Tibial nerve (tissue), 4 donors: ENCODE measurements around the gene CNOT10. TPM values are rescaled to one million over a fixed set of nuclear protein-coding genes. Genes with fewer than 3 reads are reported as not detected.

Source experiments
- DNase-seq, 2 donors: peaks; one replicate each; pipeline ENCODE4 v3.0.0-alpha.2; 2019; ENCODE audit warnings: low spot score in 2 of 2
- H3K27ac ChIP-seq, 4 donors: fragments of 200-600 bp; sonication (generic) in 3 of 4; one replicate each; pipeline ENCODE4 v1.5.1; 2017 to 2019; ENCODE audit warnings: mild to moderate bottlenecking in 1 of 4
- H3K27me3 ChIP-seq, 2 donors: fragments of 200-600 bp; sonication (generic) in 1 of 2; one replicate each; pipeline versions ENCODE4 v1.5.1 to v1.6.0; 2017 to 2019
- H3K36me3 ChIP-seq, 3 donors: fragments of 200-600 bp; sonication (generic); one replicate each; pipeline ENCODE4 v1.5.1; 2018 to 2019
- H3K4me1 ChIP-seq, 4 donors: fragments of 200-600 bp; sonication (generic) in 3 of 4; one replicate each; pipeline ENCODE4 v1.5.1; 2017 to 2019
- H3K4me3 ChIP-seq, 4 donors: fragments of 200-600 bp; sonication (generic) in 3 of 4; one replicate each; pipeline ENCODE4 v1.5.1; 2017 to 2019; ENCODE audit warnings: mild to moderate bottlenecking in 1 of 4, moderate library complexity in 1 of 4
- H3K9me3 ChIP-seq, 4 donors: fragments of 200-600 bp; sonication (generic) in 3 of 4; one replicate each; pipeline ENCODE4 v1.5.1; 2017 to 2019
- EP300 ChIP-seq, 2 donors: sonication (generic); formaldehyde crosslinking; IDR thresholded peaks; one replicate each; pipeline ENCODE4 v1.6.1; 2017; ENCODE audit warnings: antibody characterized with exemption in 2 of 2, mild to moderate bottlenecking in 1 of 2
- POLR2A ChIP-seq, 2 donors: fragments of 450-650 bp; IDR thresholded peaks; one replicate each; pipeline ENCODE4 v1.6.1; 2017; ENCODE audit warnings: antibody characterized with exemption in 2 of 2, mild to moderate bottlenecking in 2 of 2, moderate library complexity in 2 of 2
- WGBS, 2 donors: methylation state at CpG; one replicate each; pipeline ENCODE4 v1.1.5; 2018; 5-methylcytosine and 5-hydroxymethylcytosine counted together
- total RNA-seq, 4 donors: library from RNA; depleted of rRNA; stranded (reverse); fragments of >200 nt; gene quantifications; one replicate each; pipeline ENCODE4 v1.1.0, GENCODE V29; 2016
- TF ChIP-seq, protein P1 (sequence below), 5 experiments: fragments of 200-600 bp in 3 of 5; fragments of 450-650 bp in 2 of 5; sonication (generic) in 3 of 5; IDR thresholded peaks; one replicate each; pipeline ENCODE4 v1.5.1; 2016 to 2019; ENCODE audit warnings: antibody characterized with exemption in 5 of 5, mild to moderate bottlenecking in 3 of 5, moderate library complexity in 2 of 5

Gene CNOT10
- total RNA-seq, 4 donors from 2014 or later, result 19.4 to 27.9 (median 22.0) TPM

DNA sequence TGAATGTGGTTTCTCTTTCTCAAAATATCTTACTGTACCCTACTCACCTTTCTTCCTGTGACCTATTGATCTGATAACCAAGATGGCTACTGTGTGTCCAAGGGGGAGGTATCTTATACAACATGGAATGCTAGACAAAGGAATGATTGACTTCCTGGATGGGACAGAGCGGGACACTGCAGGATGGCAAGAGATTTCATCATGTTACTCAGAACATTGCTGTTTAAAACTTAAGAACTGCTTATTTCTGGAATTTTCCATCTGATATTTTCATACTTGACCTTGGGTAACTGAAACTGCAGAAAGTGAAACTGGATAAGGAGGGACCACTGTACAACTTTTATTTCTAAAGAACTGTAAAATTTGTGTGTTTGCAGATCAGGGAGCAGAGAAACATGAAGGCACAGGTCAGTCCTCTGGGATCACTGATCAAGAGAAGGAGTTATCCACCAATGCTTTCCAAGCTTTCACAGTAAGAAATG lies 18.5 kb downstream of the CNOT10 start:
- Histone ChIP-seq H3K4me1 (peaks cover 0 to 25% (median 2%) of the 10 kb centered on the region in 4 donors), H3K36me3 (no peaks in the 10 kb centered on the region), H3K27me3 (no peaks in the 10 kb centered on the region), H3K4me3 (no peak overlapping the region), H3K9me3 (no peaks in the 10 kb centered on the region), H3K27ac (no peak overlapping the region)
- no peak for DNase-seq
- WGBS, 2 donors, result 70 to 71% methylated on average over 1 of the region's 1 CpG
- TF ChIP-seq POLR2A (IDR thresholded peaks at IDR 0.05) (no peak), EP300 (IDR thresholded peaks at IDR 0.05) (no peak)
- TF ChIP-seq, protein P1, sequence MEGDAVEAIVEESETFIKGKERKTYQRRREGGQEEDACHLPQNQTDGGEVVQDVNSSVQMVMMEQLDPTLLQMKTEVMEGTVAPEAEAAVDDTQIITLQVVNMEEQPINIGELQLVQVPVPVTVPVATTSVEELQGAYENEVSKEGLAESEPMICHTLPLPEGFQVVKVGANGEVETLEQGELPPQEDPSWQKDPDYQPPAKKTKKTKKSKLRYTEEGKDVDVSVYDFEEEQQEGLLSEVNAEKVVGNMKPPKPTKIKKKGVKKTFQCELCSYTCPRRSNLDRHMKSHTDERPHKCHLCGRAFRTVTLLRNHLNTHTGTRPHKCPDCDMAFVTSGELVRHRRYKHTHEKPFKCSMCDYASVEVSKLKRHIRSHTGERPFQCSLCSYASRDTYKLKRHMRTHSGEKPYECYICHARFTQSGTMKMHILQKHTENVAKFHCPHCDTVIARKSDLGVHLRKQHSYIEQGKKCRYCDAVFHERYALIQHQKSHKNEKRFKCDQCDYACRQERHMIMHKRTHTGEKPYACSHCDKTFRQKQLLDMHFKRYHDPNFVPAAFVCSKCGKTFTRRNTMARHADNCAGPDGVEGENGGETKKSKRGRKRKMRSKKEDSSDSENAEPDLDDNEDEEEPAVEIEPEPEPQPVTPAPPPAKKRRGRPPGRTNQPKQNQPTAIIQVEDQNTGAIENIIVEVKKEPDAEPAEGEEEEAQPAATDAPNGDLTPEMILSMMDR (IDR thresholded peaks at IDR 0.05), result no peak

DNA sequence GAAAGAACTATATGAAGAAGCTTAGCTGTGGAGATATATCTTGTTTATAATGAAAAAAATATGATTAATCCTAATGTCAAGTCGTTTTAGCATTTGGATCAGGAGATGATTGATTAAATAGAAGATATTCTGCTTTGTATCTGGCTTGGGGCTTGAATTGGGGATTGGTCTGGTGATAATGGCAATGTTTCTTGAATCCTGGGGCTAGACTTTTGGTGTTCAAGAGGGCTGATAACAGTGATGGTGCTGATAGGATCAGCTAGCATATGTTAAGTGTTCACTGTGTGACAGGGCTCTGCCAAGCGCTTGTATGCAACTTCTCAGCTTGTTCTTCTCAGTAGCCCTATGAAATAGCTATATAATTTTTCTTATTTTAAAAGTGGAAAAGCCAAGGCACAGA lies 20.2 kb downstream of the CNOT10 start:
- Histone ChIP-seq H3K9me3 (no peaks in the 10 kb centered on the region), H3K4me3 (no peak overlapping the region), H3K36me3 (peaks cover 0 to 17% (median 0%) of the 10 kb centered on the region in 3 donors), H3K27me3 (no peaks in the 10 kb centered on the region), H3K4me1 (peaks cover 0 to 25% (median 2%) of the 10 kb centered on the region in 4 donors), H3K27ac (no peak overlapping the region)
- DNase-seq, result no peak
- TF ChIP-seq EP300 (IDR thresholded peaks at IDR 0.05), result no peak
- no peak for TF ChIP-seq POLR2A (IDR thresholded peaks at IDR 0.05)
- TF ChIP-seq, protein P1 (IDR thresholded peaks at IDR 0.05), result no peak
- WGBS, 2 donors, result 86 to 94% methylated on average over 2 of the region's 2 CpGs

DNA sequence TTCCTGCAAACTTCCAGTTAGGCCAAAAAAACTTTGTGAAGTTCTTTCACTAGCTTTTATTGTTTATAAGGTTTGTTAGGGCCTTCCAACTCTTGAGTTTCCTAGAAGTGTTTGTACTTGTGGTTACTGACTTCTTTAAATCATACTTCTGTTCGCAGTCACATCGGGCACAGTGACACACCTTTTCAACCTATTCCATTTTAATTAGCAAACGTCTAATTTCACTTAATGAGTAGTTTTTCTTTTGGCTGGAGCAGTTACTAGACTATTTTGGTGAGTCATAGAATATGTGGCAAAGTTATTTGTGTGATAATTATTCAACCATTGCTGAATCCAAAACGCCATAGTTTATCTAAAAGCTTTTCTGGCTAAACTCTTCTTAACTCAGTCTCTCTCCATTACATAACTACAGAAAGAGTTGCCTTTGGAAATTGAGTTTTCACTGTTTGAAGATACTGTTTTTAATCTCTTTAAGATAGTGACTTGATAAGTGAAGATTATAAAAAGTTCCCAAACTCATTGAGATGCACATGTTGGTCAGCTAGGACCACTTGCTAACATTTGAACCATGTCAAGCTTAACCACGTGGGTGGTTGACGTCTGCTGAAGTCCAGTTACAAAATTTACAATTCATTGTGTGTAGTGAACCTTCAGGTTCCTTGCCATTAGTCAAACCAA lies 21.5 kb downstream of the CNOT10 start:
- Histone ChIP-seq H3K36me3 (peaks cover 0 to 26% (median 4%) of the 10 kb centered on the region in 3 donors), H3K4me1 (peaks cover 0 to 25% (median 2%) of the 10 kb centered on the region in 4 donors), H3K27me3 (no peaks in the 10 kb centered on the region), H3K9me3 (no peaks in the 10 kb centered on the region), H3K4me3 (no peak overlapping the region), H3K27ac (no peak overlapping the region)
- WGBS, 2 donors, result 68 to 69% methylated on average over 6 of the region's 6 CpGs
- TF ChIP-seq EP300 (IDR thresholded peaks at IDR 0.05) (no peak), POLR2A (IDR thresholded peaks at IDR 0.05) (no peak)
- TF ChIP-seq, protein P1 (IDR thresholded peaks at IDR 0.05), result no peak
- DNase-seq, result no peak

DNA sequence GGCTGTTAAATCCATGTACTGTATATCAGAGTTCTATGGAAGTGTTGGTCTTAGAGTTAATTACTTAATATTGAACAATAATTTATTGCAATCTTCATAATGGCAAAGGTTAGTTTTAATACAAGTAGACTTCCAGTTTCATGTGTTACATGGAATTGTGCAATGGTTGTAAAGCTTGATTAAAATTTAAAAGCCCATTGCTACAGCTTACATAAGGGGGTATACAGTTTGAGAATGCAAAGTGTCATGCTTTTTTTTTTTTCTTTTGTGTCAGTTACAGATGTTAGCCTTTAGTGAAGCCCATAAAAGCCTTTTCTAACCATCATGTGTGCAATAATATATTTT lies 22.0 kb downstream of the CNOT10 start:
- Histone ChIP-seq H3K4me1 (peaks cover 0 to 25% (median 2%) of the 10 kb centered on the region in 4 donors), H3K27me3 (no peaks in the 10 kb centered on the region), H3K36me3 (peaks cover 0 to 27% (median 4%) of the 10 kb centered on the region in 3 donors), H3K27ac (no peak overlapping the region), H3K9me3 (no peaks in the 10 kb centered on the region), H3K4me3 (no peak overlapping the region)
- TF ChIP-seq POLR2A (IDR thresholded peaks at IDR 0.05), result no peak
- no peak for TF ChIP-seq EP300 (IDR thresholded peaks at IDR 0.05)
- DNase-seq, result no peak

DNA sequence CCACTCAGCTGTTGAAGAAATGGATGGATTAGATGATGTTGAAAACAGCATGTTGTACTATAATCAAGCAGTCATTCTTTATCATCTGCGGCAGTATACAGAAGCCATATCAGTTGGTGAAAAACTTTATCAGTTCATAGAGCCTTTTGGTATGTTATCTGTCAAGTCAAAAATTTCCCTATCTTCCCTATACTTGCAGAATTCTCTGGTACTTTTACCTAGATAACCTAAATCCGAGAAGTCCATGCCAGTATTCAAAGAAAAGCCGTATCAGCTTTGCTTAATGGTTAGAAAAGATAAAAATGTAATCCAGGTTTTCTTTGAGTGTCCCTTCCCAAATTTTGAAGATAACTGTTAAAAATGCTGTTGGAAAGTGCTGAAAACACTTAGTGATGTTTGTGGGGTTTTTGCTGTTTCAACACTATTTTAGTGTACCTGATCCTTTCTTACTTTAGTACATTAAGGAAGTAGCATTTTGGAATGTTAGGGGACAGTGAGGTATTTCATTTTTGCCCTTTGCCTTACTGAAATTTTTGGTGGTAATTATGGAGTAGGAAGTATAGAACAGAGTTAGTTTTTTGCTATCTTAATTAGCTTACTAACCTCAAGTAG lies 23.8 kb downstream of the CNOT10 start:
- H3K27ac ChIP-seq, result no peak overlapping the region
- DNase-seq, result no peak
- 96 to 97% methylated on average over 3 of the region's 3 CpGs for WGBS, 2 donors
- no peaks in the 10 kb centered on the region for H3K27me3 ChIP-seq
- H3K4me3 ChIP-seq, result no peak overlapping the region
- no peaks in the 10 kb centered on the region for H3K9me3 ChIP-seq
- TF ChIP-seq, protein P1 (IDR thresholded peaks at IDR 0.05), result no peak
- TF ChIP-seq POLR2A (IDR thresholded peaks at IDR 0.05), result no peak
- TF ChIP-seq EP300 (IDR thresholded peaks at IDR 0.05), result no peak
- peaks cover 0 to 37% (median 4%) of the 10 kb centered on the region in 3 donors for H3K36me3 ChIP-seq
- H3K4me1 ChIP-seq, result peaks cover 0 to 18% (median 2%) of the 10 kb centered on the region in 4 donors
